ENCODE results near the gene TBC1D22A.
"Not testable (repeated sequence)": the region's sequence is repeated elsewhere in the genome, so short reads cannot be mapped to it uniquely, and the experiment has no call there.

TBC1D22A gene

DNA sequence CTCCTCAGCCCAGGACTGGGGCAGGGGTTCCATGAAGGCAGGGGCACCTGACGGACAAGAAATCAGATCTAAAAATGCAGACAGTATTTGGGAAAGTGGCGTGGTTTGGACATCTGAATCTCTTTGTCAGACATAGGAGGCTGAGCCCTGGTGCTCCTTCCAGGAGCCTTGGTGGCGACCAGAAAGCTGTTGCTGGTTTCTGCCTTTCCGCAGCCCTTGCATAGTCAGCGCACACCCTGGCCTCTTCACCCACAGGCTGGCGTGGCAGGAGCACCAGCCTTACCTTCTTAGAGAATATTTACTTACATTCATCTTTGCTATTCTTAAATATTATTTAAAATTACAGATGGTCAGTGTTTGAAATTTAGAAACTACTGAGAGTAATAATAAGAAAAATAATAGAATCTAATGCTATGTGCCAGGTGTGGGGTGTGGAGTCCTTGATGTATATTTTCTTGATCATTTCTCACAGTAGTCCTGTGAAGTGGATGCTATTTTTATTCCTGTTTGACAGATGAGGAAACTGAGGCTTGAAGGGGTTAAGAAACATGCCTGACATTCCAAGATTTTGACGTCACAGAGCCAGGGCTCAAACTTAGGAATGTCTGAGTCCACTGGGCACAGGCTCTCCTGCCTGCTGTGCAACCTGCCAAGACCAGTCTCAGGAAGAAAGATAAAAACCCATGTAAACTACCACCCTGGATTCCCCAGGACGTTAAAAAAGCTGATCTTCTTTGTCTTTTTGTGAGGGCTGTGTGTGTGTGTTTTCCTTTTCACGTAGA, 51.6 kb downstream of the TBC1D22A start:
- DNase-seq, result no peak

DNA sequence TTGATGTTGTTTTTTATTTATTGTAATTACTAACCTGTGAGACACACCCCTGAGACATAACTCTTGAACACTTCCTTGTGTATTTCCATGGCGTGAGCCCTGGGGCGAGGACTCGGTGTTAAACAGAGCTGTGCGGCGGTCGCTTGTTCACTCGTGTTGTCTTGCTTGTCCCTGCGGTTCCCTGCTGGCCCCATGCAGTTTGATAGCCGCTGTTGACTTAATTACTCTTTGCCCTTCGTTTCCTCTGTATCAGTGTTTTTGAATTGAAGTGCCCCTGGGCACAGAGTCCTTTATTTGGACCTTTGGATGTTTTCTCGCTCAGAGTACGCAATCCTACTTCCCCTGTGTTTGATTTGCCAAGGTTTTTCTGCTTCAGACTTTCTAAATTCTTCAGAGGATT, 52.7 kb downstream of the TBC1D22A start:
- no peak for DNase-seq

DNA sequence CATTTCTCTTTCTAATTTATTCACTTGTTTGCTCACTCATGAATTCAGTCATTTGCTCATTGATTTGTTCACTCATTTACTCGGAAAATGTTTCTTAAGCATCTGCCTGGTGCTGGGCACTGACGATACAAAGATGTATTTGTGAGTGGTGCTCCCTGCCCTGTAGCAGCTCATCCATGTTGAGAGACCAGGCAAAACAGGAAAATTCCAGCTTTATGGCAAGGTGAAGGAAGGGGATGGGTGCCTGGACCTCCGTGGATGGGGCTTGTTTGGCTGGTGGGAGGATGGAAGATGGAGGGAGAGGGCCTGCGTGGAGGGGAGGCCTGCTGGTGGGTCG, 53.1 kb downstream of the TBC1D22A start:
- no peak for DNase-seq

DNA sequence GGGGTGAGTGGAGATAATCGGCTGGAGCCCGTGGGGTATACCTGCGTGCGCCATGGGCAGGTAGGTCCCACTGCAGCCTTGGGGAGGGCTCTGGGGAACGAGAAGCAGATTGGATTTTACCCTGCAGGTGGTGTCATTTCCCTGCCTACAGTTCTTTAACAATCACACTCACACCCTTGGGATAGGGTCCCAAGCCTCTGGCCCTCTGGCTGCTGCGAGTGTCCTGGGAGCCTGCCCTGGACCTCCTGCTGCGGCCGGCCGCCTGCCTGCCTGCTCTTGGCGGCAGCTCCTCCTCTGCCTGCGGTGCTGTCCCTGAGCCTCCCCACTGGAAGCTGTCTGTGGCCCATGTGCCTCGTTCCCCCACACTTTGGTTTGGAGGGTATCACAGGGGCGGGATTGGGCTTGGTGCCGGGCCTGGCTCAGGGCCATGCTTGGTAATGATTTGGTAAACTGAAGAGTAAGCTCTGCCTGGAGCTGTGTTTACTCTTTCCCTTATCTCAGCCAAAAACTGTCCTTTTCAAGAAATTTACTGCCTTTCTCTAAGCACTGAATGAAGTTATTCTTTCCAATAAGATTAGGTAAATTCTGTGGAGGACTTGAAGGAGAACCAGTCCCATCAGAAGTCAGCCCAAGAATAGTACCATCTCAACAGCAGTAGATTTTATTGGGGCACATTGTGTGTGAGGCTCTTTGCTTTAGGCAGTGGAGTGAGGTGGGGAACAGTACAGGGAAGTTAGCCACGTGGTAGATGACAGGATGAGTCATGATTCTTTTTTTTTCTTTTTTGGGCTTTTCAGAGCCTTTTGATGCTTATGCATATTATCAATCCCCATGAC, 53.7 kb downstream of the TBC1D22A start:
- DNase-seq, result no peak

DNA sequence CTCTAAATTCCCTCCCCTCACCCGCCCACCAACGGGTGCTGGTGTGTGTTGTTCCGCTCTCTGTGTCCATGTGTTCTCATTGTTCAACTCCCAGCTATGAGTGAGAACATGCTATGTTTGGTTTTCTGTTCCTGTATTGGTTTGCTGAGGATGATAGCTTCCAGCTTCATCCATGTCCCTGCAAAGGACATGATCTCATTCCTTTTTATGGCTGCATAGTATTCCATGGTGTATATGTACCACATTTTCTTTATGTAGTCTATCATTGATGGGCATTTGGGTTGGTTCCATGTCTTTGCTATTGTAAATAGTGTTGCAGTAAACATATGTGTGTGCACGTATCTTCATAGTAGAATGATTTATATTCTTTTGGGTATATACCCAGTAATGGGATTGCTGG, 54.9 kb downstream of the TBC1D22A start:
- DNase-seq, result not testable (repeated sequence)

DNA sequence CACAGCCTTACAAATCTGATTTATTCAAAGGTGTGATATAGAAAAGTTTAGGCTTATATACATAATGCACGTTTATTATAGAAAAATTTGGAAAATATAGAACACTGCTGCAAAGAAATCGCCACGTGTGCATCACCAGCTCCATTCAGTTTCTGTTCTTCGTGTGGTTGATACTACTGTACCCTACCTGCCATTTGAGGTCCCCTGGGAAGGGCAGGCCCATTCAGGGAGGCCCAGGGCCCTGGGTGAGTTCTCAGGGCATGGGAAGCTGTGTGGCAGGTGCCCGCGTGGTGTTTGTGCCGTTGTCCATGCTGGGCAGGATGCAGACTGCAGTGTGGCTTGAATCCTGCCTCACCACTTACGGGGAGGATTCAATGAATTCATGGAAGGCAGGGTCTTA, 60.8 kb downstream of the TBC1D22A start:
- DNase-seq, result no peak

DNA sequence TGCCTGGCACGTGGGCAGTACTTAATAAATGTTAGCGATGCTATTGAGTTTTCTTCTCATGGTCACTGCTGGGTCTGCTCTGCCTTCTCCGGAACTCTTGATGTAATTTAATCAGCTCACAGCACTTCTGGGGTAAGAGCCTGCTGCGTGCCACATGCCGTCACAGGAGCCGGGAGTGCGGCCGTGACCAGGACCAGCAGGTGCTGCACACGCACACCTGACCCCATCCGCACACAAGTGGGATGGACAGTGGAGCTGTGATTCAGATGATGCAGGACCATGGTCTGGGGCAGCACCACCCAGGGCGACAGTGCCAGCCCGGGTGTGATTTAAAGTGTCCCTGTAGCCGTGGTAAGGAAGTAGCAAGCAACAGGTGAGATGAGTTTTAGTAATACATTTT, 61.2 kb downstream of the TBC1D22A start:
- DNase-seq, result no peak

DNA sequence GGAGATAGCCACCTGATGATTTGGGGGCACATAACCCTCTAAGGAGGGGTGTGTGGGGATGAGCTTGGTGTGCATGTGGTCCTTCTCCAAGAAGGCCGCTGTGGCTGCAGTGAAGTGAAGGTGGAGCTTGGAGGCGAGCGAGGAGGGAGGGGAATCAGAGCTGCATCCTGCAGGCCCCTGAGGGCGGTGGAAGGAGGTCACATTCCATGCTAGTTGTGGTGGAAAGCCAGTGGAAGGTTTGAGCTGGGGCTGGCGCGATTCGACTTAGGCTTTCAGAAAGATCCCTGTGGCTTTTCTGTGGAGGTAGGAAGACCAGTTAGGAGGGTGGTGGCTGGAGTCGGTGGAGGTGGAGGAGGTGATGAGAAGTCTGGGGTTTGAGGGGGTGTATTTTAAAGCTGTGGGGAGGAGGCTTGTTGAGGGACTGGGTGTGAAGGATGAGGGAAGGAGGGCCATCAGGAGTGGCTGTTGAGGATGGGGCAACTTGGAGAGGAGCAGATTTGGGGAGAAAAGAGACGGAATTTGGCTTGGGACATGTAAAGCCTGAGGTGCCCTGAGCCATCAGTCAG, 62.0 kb downstream of the TBC1D22A start:
- no peak for DNase-seq

DNA sequence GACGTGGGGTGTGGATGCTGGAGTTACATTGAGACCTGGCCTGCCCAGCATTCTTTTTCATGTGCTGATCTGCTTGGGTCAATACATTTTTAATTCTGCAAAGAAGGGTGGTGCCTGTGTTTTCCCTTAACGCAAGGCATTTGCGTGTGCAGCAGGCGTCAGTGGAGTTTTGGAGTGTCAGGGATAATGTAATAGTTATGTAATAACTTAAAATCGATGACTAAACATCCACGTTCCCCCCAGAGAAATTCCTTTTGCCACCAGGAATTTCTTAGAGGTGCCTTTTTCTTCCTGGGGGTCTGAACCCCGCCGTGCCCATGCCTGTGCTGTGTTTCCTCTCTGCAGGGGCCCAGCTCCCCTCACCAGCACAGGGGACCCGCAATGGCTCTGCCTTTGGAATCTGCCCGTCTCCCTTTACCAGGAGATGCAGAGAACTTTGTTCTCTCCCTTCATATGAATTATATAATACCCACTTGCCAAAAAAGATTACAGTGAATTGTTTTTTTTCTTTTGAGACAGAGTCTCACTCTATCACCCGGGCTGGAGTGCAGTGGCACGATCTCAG, 62.6 kb downstream of the TBC1D22A start:
- DNase-seq, result no peak

DNA sequence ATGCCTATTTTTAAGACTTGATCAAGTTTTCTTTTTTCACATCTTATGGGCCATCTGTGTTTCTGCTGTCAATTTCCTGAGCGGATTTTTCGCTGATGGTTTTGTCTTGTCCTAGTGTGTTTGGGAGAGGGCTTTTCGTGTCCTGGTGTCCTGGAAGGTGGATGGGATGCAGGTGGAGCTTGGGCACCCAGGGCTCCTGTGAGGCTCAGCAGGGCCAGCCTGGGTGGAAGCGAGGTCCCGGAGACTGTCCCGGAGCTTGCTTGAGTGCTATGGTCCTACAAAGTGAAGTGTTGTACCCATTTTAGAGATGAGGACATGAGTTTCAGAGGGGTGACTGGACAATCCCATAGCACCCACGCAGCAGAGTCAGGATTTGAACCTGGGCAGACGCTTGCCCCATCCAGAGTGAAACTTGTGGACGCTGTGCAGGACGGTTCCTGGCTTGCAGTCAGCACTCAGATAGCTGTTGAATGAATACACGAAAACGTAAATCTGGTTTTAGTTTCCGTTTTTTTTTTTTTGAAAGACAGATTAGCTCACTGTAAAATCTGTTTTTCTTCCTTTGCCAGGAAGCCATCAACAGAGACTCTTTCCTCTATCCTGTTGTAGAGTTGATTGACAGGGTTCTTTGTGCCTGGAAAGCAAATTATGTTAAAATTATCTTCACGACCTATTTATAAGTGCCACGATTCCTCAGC, 64.1 kb downstream of the TBC1D22A start:
- DNase-seq, result no peak

DNA sequence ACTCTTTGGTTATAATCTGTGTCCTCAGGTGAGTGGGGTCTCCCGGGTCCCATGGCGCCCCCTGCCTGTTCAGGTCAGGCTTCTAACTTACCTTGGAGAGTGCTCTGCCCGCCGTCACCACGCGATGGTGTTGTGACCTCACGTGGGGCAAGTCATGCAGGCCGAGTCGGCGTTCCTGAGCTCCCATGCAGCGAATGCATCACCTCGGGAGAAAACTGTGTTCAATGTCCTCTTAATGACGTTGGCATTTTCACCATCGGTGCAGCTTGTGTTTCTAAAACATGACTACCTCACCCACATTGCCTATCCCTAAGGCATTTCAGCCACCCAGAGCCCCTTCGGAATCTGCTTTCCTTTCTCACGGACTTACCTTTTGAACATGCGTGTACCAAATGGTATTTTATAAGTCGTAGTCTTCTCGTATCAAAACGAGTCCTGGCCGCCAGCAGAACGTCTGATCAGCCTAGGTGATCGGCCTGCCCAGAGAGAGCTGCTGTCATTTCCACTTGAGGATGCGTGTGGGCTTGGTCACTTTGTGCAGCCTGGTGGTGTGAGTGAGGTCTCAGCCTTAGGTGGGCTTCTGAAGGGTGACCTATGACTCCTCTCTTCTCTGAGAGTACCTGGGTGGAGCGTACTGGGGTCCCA, 64.8 kb downstream of the TBC1D22A start:
- no peak for DNase-seq

DNA sequence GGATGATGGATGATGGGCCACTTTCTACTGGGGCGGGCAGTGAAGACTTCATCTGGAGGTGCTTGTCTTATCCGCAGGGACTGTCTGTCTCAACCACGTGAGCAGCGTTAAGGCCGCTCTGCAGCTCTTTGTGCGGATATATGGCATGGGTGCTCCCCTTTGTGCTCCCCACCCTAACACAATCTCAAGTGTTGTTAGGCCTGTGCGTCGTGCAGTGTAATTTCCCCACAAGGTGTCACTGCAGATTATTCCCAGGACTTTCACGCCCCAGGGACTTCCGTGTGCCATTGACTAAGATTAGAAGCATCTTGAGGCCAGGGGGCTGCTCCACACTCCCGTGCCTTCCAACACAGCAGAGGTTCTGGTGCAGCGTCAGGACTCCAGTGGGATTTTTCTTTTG, 65.3 kb downstream of the TBC1D22A start:
- no peak for DNase-seq

DNA sequence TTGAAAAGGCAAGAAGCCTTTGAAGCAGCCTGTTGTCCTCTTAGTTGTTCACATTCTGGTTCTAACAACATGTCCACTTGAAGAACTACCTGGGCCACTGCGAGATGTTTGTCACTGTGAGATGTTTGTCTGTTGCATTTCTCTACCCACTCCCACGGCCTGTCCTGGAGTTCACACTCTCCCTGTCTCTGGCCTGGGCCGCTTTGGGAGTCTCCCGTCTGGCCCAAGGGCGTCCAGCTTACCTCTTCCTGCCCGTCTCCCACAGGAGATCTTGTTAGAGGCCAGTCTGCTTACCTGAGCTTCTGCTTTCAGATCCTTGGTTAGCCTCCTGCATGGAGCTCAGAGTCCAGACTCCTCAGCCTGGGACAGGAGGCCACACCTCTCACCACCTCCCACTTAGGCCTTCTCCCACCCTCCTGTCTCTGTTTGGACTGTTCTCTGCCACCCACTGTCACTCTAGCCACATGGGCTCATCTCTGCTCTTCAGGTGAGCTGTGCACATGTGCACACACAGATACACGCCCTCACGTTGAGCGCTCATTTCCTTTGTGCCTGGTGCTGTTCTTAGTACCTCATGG, 66.0 kb downstream of the TBC1D22A start:
- no peak for DNase-seq

DNA sequence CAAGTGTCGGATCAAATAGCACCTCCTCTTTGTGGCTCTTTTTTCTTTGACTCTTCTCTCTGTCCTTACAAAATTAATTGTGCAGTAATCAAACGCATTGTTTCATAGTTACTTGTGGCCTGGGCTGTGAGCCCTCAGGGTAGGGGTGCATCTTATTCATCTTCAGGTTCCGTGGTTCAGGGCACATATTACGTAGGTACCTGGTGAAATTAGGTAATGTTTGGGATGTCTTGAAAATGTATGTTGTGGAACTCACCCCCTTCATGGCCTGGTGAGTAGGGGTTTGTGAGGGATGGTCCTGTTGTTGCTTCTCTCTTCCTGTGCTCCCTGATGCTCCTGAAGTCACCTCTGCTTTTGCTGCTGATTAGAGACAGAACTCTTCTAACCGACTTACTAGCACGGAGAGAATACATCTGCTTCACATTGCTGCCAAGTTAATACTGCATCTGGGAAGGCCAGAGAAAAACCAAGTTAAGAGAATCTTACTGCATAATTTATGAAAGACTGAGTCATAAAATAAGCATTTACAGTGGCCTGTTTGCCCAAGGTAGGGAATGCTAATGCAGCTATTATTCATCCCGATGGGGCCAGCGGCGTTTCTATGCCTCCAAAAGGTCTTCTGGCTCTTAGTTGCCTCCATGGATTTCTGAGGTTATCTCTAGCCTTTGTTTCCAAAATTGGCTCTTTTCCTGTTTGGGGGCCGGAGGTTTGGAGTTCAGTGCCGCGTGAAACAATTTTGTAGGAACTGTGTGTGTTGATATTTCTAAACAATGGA, 66.9 kb downstream of the TBC1D22A start:
- DNase-seq, result no peak

DNA sequence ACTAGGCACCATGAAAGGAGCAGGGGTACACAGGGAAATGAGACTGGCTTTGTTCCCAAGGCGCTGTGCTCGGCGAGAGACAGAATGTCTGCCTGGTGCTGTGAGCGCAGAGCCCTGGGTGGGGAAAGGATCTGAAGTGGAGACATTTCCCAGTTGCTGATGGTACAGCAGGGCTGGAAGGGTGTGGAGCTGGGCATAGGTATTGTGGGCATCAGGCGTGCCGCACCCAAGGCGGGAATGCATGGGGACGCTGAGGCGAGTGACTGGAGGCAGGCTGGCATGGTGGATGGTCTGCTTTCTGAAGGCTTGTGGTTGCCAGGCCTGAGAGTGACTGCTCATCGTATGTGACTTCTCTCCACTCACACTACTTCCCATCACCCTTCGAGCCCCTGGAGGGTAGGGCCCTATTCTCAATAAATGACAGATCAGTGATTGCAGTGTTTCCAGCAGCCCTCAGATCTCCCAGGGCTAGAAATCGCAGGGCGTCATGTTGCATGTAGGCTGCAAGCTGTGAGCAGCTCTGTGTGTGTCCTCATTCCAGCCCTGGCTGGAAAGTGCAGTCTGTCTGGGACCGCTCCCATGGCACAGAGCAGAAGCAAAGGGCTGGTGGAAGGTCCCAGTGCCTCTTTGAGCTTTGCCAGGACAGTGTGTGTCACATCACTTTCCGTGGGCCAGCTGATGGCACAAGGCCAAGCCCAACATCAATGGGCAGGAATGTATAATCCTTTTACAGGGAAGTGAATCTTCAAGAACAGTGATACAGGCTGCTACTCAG, 67.7 kb downstream of the TBC1D22A start:
- no peak for DNase-seq

DNA sequence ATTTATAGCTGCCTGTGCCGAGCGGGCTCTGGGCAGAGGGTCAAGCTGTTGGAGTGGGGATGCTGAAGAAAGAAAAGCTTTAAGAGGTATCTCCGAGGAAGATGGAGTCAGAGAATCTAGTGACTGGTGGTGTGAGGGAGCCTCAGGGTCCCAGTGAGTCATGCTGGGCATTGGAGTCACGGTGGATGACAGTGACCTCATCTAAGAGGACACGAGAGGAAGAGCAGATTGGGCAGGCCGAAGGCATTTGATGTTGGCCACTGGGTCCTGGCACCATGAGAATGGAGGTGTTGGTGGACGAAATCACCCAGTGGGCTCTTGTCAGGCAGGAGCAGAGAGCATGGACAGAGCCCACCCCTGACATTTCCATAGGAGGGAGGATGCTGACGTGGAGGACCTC, 68.4 kb downstream of the TBC1D22A start:
- no peak for DNase-seq

DNA sequence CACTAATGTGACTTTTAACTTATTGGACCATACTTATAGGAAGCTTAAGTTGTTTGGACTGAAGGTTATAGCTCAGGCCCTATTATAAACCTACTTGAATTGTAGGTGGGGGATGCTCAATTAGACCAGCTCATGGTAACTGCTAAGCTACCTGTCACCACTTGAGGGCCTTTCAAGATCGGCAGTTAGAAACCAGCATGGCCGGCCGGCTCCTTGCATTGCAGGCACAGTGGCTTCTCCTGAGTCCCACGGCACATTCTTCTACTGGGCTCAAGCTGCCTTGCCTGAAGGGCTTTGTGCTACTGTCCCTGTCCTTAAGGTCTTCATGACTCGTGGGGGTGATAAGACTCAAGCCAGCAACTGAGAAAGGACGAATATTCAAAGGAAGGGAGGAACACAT, 70.8 kb downstream of the TBC1D22A start:
- DNase-seq, result no peak

DNA sequence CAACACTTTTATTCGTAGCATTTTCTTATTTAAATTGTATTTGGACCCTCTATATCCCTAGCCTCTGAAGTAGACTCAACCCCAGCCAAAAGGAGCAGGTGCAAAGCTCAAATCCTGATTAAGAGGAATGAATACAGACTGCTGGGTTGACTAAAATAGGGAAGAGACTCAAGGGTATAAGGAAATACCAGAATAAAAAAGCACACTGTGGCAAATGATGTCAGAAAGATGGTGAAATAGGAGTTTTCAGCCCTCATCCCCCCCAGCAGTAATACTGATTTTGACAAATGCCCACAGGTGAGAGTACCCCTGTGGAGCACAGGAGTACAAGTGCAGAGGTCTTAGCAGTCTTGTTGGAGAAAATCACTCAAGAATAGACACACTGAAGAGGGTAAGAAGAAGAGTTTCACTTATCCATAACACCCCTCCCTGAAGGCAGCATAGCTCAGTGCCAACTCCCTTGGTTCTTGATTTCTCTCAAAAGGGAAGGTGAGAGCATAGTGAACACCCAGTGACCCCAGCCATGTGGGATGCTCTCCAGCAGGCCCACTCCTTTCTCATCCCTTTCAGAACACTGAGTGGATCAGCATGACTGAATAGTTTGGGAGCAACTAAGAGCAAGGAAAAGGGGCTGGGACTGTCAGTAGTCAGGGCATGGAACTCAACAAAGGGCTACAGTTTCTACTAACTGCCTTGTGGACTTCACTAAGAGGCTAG, 71.7 kb downstream of the TBC1D22A start:
- DNase-seq, result no peak

DNA sequence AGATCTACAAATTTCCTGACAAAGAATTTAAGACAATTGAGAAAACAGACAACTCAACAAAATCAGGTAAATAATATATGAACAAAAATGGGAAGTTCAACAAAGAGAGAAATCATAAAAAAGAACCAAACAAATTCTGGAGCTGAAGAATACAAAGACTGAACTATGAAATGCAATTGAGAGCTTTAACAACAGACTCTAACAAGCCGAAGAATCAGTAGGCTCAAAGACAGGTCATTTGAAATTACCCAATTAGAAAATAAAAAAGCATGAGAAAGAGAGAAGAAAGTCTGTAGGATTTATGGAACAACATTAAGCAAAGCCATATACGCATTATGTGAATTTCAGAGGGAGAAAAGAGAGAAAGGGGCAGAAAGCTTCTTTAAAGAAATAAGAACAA, 72.8 kb downstream of the TBC1D22A start:
- DNase-seq, result no peak

DNA sequence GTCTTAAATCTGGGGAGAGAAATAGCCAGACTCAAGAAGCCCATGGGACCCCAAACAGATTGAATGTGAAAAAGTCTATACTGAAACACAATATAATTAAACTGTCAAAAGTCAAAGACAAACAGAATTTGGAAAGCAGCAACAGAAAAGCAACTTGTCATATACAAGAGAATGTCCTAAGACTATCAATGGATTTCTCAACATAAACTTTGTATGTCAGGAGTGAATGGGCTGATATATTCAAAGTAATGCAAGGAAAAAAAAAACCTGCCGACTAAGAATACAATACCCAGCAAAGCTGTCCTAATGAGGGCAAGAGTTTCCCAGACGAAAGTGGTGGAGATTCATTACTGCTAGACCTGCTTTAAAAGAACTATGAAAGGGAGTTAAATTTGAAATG, 73.2 kb downstream of the TBC1D22A start:
- no peak for DNase-seq
